Activated T-helper 17 cell treated with anti-CD3 and anti-CD28 coated beads, Interleukin-2, amount 50 U/mL, for 72 hours (primary cell): ENCODE data around the gene SIK3. TPM values are rescaled to one million over a fixed set of nuclear protein-coding genes. Genes with fewer than 3 reads are reported as not detected.

Experiments used
- ATAC-seq: fragments of 150-1000 bp; cut with Tn5 transposase; replicated peaks from 2 replicates; pipeline ENCODE4 v1.10.0; 2021; ENCODE audit warnings: mild to moderate bottlenecking, moderate library complexity
- H3K27ac Mint-ChIP-seq: one replicate; pipeline ENCODE4 v1.8.0; 2022; ENCODE audit warnings: mixed read lengths
- H3K27me3 Mint-ChIP-seq: one replicate; pipeline ENCODE4 v1.8.0; 2022; ENCODE audit warnings: mixed read lengths
- H3K36me3 Mint-ChIP-seq: one replicate; pipeline ENCODE4 v1.8.0; 2022; ENCODE audit warnings: low read depth, mild to moderate bottlenecking, mixed read lengths
- H3K4me1 Mint-ChIP-seq: one replicate; pipeline ENCODE4 v1.8.0; 2022; ENCODE audit warnings: mixed read lengths
- H3K4me3 Mint-ChIP-seq: one replicate; pipeline ENCODE4 v1.8.0; 2022; ENCODE audit warnings: mild to moderate bottlenecking, mixed read lengths
- H3K9me3 Mint-ChIP-seq: one replicate; pipeline ENCODE4 v1.8.0; 2022; ENCODE audit warnings: mixed read lengths
- total RNA-seq, 2 donors: library from RNA; stranded (reverse); gene quantifications; one replicate each; pipeline ENCODE4 v1.2.3, GENCODE V29; 2022

Gene SIK3
- total RNA-seq, 2 donors from 2014 or later, result 41.9 to 55.7 TPM

DNA sequence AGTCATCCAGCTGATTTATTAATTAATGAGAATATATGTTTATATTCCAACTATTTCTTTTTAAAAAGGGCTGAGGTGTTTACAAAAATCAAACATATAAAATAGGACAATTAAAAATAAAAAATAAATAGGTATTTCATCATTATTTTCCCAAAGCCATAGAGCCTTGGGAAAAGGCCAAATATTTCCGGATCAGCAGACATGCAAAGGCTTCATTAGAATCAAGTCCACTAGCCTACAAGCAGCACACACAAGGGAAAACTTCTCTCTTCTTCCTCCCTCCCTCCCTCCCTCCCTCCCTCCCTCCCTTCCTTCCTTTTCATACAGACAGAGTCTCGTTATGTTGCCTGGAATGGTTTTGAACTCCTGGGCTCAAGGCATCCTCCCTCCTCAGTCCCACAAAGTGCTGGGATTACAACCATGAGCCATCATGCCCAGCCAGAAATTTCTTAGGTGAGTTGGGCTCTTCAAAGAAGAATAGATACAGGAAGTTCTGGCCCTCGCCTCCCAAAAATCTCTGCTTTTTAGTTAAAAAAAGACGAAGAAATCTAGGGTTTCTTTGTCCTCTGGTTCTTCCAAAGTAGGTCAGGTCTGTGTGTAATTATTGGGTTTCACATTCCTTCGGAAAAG lies 121.2 kb downstream of the SIK3 start:
- Mint-ChIP-seq H3K4me3 (no peak overlapping the region), H3K9me3 (no peaks in the 10 kb centered on the region), H3K36me3 (peaks cover 5% of the 10 kb centered on the region), H3K27me3 (no peaks in the 10 kb centered on the region), H3K4me1 (peaks cover 23% of the 10 kb centered on the region), H3K27ac (no peak overlapping the region)
- no peak for ATAC-seq

DNA sequence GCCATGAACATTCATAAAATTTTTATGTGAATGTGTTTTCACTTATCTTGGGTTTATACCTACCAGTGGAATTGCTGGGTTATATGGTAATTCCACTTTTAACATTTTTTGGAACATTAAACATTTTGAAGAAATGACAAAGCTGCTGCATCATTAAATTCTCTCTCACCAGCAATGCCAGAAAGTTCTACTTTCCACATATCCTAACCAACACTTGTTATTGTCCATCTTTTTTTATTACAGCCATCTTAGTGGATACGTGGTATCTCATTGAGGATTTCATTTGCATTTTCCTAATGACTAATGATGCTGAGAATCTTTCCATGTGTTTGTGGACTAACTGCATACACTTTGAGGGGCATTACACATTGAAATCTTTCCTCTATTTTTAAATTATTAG lies 122.6 kb downstream of the SIK3 start:
- H3K4me1 Mint-ChIP-seq, result peaks cover 24% of the 10 kb centered on the region
- H3K36me3 Mint-ChIP-seq, result peaks cover 5% of the 10 kb centered on the region
- H3K4me3 Mint-ChIP-seq, result no peak overlapping the region
- H3K27ac Mint-ChIP-seq, result no peak overlapping the region
- H3K9me3 Mint-ChIP-seq, result no peaks in the 10 kb centered on the region
- no peaks in the 10 kb centered on the region for H3K27me3 Mint-ChIP-seq
- no peak for ATAC-seq

DNA sequence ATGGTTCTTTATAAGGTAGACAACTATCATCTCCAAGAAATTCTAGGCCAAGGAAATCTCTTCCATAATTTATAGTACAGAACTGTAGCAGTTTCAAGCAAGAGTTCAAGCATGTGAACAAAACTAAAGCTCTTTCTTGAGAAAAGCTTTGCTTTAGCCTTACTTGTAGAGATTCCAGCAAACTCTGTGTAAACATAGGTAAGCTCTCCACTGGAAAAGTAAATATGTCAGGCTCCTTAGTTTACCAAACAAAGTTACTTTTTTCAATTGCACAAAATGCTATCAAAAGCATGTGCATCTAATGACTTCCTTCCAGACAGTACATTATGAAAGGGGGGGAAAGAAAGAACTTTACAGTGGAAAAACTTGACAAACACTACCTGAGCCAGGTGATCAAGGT lies 125.0 kb downstream of the SIK3 start:
- H3K27me3 Mint-ChIP-seq, result no peaks in the 10 kb centered on the region
- H3K4me1 Mint-ChIP-seq, result peaks cover 21% of the 10 kb centered on the region
- H3K27ac Mint-ChIP-seq, result peak overlapping the region; percentile 58

DNA sequence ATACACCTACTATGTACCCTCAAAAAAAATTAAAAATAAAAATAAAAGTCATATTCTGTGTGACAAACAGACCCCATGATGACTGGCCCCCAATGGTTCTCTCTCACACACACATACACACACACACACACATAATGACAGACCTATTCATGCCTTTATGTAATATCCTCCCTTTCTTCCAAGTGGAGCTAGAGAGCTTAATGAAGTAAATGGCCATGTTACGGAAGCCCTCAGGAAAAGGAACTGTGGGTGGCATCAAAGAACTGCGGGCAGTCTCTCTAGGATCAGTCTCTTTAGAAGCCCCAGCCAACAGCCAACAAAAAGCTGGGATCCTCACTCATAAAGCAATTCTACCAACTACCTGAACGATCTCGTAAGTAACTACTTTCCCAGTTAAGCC lies 125.5 kb downstream of the SIK3 start:
- Mint-ChIP-seq H3K9me3 (no peaks in the 10 kb centered on the region), H3K27ac (peak overlapping the region; percentile 58), H3K4me3 (no peak overlapping the region), H3K36me3 (no peaks in the 10 kb centered on the region), H3K27me3 (no peaks in the 10 kb centered on the region), H3K4me1 (peaks cover 21% of the 10 kb centered on the region)
- no peak for ATAC-seq

More for the DNA sequence above, 125.0 kb downstream of the SIK3 start:
- peaks cover 2% of the 10 kb centered on the region for H3K36me3 Mint-ChIP-seq
- H3K4me3 Mint-ChIP-seq, result no peak overlapping the region
- no peak for ATAC-seq
- H3K9me3 Mint-ChIP-seq, result no peaks in the 10 kb centered on the region

DNA sequence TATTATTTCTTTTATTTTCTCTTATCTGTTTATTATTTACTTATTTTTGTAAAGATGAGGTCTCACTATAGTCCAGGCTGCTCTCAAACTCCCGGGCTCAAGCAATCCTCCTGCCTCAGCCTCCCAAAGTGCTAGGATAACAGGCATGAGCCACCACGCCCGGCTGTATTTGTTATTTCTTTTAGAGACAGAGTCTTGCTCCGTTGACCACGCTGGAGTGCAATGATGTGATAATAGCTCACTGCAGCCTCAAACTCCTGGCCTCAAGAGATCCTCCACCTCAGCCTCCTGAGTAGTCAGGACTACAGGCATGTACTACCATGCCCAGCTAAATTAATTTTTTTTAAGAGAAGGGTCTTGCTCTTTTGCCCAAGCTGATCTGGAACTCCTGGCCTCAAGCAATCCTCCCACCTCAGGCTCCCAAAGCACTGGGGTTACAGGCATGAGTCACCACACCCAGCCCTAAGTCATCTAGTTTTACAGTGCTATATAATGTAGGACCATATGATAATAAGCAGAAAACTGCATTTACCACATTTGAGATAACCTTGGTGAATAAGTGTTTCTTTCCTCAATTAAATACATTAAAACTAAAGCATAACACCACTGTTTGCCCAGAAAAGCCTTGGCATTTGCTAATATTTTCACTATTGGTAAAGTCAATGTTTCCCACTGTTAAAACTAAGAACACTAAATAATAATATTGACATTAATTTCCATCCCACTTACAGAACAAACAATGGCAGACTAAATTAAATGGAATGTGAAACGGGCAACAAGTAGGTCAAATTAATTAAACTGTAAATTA lies 127.5 kb downstream of the SIK3 start:
- H3K4me3 Mint-ChIP-seq, result no peak overlapping the region
- ATAC-seq, result peak; percentile 77
- H3K27ac Mint-ChIP-seq, result no peak overlapping the region
- H3K9me3 Mint-ChIP-seq, result no peaks in the 10 kb centered on the region
- no peaks in the 10 kb centered on the region for H3K27me3 Mint-ChIP-seq
- H3K4me1 Mint-ChIP-seq, result peaks cover 21% of the 10 kb centered on the region
- no peaks in the 10 kb centered on the region for H3K36me3 Mint-ChIP-seq

DNA sequence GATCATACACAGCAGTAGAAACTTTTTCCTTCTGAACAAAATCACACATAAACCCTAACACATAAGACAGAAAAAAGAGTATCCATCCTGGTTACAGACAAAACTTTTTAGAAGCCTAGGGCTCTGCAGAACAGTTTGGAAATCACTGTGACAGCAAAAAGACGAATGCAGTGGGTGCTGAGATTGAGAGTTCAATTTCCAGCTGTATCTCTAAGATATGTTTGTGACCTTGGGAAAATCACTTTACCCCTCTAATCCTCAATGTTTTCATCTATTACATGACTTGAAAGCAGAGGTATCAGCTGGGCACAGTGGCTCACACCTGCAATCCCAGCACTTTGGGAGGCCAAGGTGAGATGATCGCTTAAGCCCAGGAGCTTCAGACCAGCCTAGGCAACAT lies 128.5 kb downstream of the SIK3 start:
- Mint-ChIP-seq H3K4me1 (peaks cover 21% of the 10 kb centered on the region), H3K27me3 (no peaks in the 10 kb centered on the region), H3K4me3 (no peak overlapping the region), H3K27ac (no peak overlapping the region), H3K36me3 (no peaks in the 10 kb centered on the region), H3K9me3 (no peaks in the 10 kb centered on the region)
- no peak for ATAC-seq

DNA sequence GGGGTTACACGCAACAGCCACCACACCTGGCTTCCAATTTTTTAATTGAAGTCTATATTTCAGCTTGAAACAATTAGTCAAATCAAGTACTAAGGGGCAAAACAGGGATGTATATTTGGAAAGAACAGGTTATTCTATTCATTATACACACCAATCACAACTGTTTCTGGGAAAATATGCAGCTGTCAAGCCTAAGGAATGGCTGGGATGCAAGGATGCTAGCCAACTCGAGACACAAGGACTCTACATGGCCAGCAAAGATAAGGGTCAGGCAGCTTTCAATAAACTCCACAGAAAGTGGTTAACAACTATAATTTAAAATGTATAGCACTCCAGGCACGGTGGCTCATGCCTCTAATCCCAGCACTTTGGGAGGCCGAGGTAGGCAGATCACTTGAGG lies 134.0 kb downstream of the SIK3 start:
- no peaks in the 10 kb centered on the region for H3K27me3 Mint-ChIP-seq
- no peaks in the 10 kb centered on the region for H3K9me3 Mint-ChIP-seq
- no peaks in the 10 kb centered on the region for H3K36me3 Mint-ChIP-seq
- H3K27ac Mint-ChIP-seq, result no peak overlapping the region
- H3K4me3 Mint-ChIP-seq, result no peak overlapping the region
- peaks cover 12% of the 10 kb centered on the region for H3K4me1 Mint-ChIP-seq
- ATAC-seq, result no peak

DNA sequence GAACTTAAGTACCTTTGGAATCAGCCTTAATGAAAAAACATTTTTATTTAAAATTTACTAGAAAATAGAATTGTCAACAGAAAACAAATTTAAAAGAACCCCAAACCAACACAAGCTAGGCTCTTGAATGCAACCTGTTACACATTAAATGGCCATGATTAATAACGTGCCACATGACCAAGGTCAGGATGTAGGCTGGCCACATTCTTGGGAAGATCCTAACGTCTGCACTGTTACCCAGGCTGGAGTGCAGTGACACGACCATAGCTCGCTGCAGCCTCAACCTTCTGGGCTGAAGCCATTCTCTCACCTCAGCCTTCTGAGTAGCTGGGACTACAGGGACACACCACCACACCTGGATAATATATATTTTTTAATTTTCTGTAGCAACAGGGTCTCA lies 134.4 kb downstream of the SIK3 start:
- H3K36me3 Mint-ChIP-seq, result no peaks in the 10 kb centered on the region
- H3K27me3 Mint-ChIP-seq, result no peaks in the 10 kb centered on the region
- peaks cover 11% of the 10 kb centered on the region for H3K4me1 Mint-ChIP-seq
- no peak overlapping the region for H3K4me3 Mint-ChIP-seq
- ATAC-seq, result no peak
- no peaks in the 10 kb centered on the region for H3K9me3 Mint-ChIP-seq
- H3K27ac Mint-ChIP-seq, result no peak overlapping the region

DNA sequence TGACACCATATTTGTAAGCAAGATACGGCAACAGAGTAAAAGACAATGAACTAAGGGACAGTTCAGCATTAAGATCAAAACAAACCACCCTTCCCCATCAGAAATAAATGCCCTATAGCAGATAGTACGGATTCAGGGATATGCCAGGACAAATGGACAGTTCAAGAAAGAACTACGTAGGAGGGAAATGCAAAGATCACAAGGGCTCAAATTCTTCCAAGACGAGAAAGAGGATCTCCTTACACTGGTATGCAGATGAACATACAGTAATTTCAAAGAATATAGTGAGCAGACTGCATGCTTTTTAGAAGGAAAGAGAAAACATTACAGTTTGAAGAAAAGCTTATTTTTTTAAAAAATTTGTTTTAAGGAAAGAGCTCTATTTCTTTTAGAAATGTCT lies 136.1 kb downstream of the SIK3 start:
- Mint-ChIP-seq H3K9me3 (no peaks in the 10 kb centered on the region), H3K36me3 (peaks cover 1% of the 10 kb centered on the region), H3K27me3 (no peaks in the 10 kb centered on the region), H3K27ac (no peak overlapping the region), H3K4me3 (no peak overlapping the region), H3K4me1 (peaks cover 17% of the 10 kb centered on the region)
- no peak for ATAC-seq

DNA sequence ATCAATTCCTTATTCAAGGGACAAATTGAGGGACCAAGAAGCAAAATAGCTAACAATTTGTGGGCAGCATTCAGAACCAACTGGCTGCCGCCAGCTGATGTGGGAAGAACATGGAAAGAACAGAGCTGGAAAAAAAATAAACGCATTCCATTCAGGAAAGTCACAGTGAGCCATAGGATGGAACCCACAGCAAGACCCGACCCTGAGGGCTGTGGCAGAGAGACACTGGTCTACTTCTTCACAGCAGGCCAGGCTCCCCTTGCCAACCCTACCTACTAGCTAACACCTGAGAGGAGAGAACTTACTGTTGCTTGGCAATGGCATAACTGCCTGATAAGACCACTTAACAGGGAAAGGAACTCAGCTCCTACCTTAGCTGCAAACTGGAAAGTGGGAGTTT lies 137.3 kb downstream of the SIK3 start:
- Mint-ChIP-seq H3K36me3 (peaks cover 13% of the 10 kb centered on the region), H3K27ac (peak overlapping the region; percentile 46), H3K9me3 (no peaks in the 10 kb centered on the region), H3K4me1 (peaks cover 28% of the 10 kb centered on the region), H3K27me3 (no peaks in the 10 kb centered on the region), H3K4me3 (no peak overlapping the region)
- ATAC-seq, result no peak

DNA sequence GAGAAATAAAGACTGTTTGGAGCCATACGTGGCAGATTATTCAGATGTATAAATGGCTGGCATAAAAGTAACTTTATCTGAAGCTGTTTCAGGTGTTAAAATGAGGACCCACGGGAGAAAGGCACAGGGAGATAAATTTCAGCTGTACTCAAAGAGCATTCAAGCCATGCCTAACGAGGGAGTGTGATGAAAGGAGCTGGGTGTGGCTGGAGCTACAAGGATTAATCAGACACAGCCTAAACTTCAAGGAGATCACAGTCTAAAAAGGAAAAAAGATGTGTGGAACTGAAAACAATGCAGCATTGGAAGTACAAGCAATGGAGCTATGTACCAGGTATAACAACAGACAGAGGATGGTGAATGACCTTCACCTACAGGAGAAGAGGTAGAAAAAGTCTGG lies 140.0 kb downstream of the SIK3 start:
- Mint-ChIP-seq H3K4me1 (peaks cover 34% of the 10 kb centered on the region), H3K27ac (peak overlapping the region; percentile 26), H3K9me3 (no peaks in the 10 kb centered on the region), H3K4me3 (no peak overlapping the region), H3K27me3 (no peaks in the 10 kb centered on the region), H3K36me3 (peaks cover 37% of the 10 kb centered on the region)
- no peak for ATAC-seq

DNA sequence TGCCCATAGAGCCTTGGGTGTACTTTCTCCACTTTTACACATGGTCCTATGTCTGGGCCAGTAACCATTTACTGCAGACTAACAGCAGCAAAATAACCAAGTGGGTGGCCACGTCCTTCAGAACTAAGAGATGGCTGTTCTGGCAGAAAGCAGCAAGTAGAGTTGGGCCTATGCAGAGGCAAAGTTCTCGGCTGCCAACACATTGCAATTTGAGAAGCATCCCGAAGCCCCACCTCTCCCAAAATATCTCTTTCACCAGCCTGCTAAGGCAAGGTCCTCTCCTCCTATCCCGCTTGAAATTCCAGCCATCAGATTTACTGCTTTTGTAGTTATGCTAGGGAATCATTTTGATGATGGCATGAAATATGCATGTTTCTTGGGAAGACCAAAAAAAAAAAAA lies 142.3 kb downstream of the SIK3 start:
- Mint-ChIP-seq H3K9me3 (no peaks in the 10 kb centered on the region), H3K27me3 (no peaks in the 10 kb centered on the region), H3K4me1 (peaks cover 36% of the 10 kb centered on the region), H3K27ac (peak overlapping the region; percentile 66), H3K36me3 (peaks cover 60% of the 10 kb centered on the region), H3K4me3 (peak overlapping the region; percentile 7)
- ATAC-seq, result no peak

DNA sequence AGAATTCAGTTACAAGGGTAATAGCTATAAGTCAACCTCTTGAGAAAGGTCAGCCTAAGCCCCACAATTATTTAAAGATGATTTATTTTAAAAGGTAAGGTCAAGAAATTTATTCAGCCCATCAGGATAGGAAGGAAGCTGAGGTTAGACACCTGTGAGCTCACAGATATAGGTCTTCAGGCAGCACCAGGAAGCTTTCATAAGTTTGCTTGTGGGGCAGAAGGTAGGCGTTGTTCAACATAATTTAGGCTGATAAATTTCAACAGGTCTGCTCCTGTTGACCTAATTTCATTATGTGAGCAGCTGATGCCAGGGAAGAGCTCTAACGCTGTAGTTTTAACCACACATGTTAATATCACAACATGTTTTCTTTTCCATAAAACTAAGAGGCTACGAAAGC lies 142.7 kb downstream of the SIK3 start:
- peak overlapping the region; percentile 7 for H3K4me3 Mint-ChIP-seq
- H3K9me3 Mint-ChIP-seq, result no peaks in the 10 kb centered on the region
- H3K27me3 Mint-ChIP-seq, result no peaks in the 10 kb centered on the region
- peaks cover 32% of the 10 kb centered on the region for H3K4me1 Mint-ChIP-seq
- peaks cover 64% of the 10 kb centered on the region for H3K36me3 Mint-ChIP-seq
- ATAC-seq, result no peak
- H3K27ac Mint-ChIP-seq, result peak overlapping the region; percentile 66

DNA sequence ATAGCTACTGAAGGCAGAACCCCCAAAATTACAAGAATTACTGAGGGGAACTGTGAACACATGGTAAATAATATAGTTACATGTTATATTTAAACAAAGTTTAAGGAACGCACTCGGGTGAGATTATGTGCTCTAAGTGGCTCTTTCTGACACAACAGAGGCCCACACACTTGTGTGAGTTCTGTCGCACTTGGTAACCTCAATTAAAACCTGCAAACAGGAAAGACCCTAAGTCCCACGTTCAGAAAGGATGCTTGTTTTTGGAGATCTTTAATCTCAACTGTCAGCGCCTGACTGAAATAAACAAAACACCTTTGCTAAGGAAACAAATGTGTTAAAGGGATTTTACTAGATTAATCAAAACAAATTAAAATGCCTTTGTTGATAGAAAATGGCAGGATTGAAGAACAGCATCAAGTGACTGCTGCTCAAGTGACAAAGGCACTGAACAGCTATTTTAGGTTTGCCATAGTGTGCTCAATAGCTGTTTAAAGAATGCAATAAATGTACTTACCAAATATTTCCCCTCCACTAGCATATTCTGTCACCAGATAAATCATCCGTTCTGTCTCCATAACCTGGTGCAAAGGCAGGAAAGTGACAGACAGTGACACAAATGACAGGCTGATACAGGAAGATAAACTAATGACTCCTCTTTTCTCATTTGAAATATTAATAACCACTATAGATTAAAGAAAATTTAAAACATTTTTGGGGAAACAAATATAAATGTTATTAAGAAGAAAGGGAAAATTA lies 144.5 kb downstream of the SIK3 start:
- no peak overlapping the region for H3K4me3 Mint-ChIP-seq
- no peaks in the 10 kb centered on the region for H3K9me3 Mint-ChIP-seq
- ATAC-seq, result peak; percentile 59
- H3K4me1 Mint-ChIP-seq, result peaks cover 42% of the 10 kb centered on the region
- peaks cover 81% of the 10 kb centered on the region for H3K36me3 Mint-ChIP-seq
- no peak overlapping the region for H3K27ac Mint-ChIP-seq
- H3K27me3 Mint-ChIP-seq, result no peaks in the 10 kb centered on the region

DNA sequence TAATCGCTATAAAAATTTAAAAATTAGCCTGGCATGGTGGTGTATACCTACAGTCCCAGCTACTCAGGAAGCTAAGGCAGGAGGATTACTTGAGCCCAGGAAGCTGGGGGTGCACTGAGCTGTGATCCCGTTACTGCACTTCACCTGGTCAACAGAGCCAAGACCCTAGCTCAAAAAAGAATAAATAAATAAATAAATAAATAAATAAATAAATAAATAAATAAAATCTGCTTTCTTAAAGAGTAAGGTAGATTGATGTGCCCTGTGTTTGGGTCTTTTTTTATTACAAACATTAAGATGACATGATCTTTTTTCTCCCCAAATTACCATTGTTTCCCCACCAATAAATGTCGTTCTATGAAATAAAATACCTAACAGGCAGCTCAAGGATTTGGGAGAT lies 146.5 kb downstream of the SIK3 start:
- H3K27me3 Mint-ChIP-seq, result no peaks in the 10 kb centered on the region
- ATAC-seq, result no peak
- no peak overlapping the region for H3K27ac Mint-ChIP-seq
- H3K4me3 Mint-ChIP-seq, result no peak overlapping the region
- H3K9me3 Mint-ChIP-seq, result no peaks in the 10 kb centered on the region
- H3K36me3 Mint-ChIP-seq, result peaks cover 90% of the 10 kb centered on the region
- H3K4me1 Mint-ChIP-seq, result peaks cover 32% of the 10 kb centered on the region
